ENCODE results near the gene C1QB. TPM values are rescaled to one million over a fixed set of nuclear protein-coding genes. Genes with fewer than 3 reads are reported as not detected.

Gene C1QB
- total and polyA plus RNA-seq, 4 experiments from 2014 or later = 2.1 to 2.9 TPM; not detected in 2

- H3K4me1 ChIP-seq (ENCODE audit: insufficient read depth, low read length) = no peaks in the 10 kb centered on the region
- peaks cover 23 to 25% of the 10 kb centered on the region in 2 donors for H3K27me3 Mint-ChIP-seq
- H3K36me3 ChIP-seq (ENCODE audit: insufficient read depth, low read length) = no peaks in the 10 kb centered on the region
- no peak overlapping the region for H3K27ac ChIP-seq (ENCODE audit: low read depth, low read length)
- H3K4me3 Mint-ChIP-seq = no peak overlapping the region
- H3K27ac Mint-ChIP-seq = no peak overlapping the region
- H3K36me3 Mint-ChIP-seq = no peaks in the 10 kb centered on the region
- no peaks in the 10 kb centered on the region for H3K9me3 ChIP-seq (ENCODE audit: control insufficient read depth in 1 of 2, low read length in 2 of 2)
- intact Hi-C loops (cut with micrococcal nuclease) = no loop called here
- no peaks in the 10 kb centered on the region for H3K4me1 Mint-ChIP-seq
- POLR2A ChIA-PET (ENCODE audit: partially characterized antibody) = no interaction called here
- H3K27me3 ChIP-seq (ENCODE audit: insufficient read depth, low read length) = no peaks in the 10 kb centered on the region
- no peak overlapping the region for H3K4me3 ChIP-seq (ENCODE audit: low read length in 2 of 2)
- peaks cover 0 to 2% (median 0%) of the 10 kb centered on the region in 8 donors for H3K9me3 Mint-ChIP-seq
- CTCF ChIA-PET (ENCODE audit: partially characterized antibody) = no interaction called here
- no peak for DNase-seq
Measured at GRCh38 chr1:22687191-22687590, 34.2 kb downstream of the C1QB start.

DNA sequence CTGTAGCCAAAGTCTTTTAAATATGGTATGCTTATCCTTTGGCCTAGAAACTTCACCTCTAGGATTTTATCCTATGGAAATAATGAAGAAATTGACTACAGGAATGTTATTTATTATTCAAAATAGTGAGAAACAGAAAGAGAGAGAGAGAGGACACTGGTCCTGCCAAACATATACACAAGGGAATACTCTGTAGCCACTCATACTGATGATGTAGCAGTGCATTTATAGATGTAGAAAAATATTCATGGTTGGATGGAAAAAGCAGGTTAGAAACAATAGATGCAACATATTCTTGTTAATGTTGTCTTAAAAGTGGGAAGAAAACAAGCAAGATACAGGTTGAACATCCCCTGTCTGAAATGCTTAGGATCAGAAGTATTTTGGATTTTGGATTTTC is 35.4 kb downstream of the C1QB start:
- DNase-seq = no peak
- H3K9me3 ChIP-seq (ENCODE audit: control insufficient read depth in 1 of 2, low read length in 2 of 2) = no peaks in the 10 kb centered on the region
- peaks cover 22 to 23% of the 10 kb centered on the region in 2 donors for H3K27me3 Mint-ChIP-seq
- H3K27me3 ChIP-seq (ENCODE audit: insufficient read depth, low read length) = no peaks in the 10 kb centered on the region
- H3K36me3 Mint-ChIP-seq = no peaks in the 10 kb centered on the region
- no peaks in the 10 kb centered on the region for H3K4me1 ChIP-seq (ENCODE audit: insufficient read depth, low read length)
- no peaks in the 10 kb centered on the region for H3K36me3 ChIP-seq (ENCODE audit: insufficient read depth, low read length)
- peaks cover 0 to 2% (median 0%) of the 10 kb centered on the region in 8 donors for H3K9me3 Mint-ChIP-seq
- ChIA-PET POLR2A (ENCODE audit: partially characterized antibody) (no interaction called here), CTCF (ENCODE audit: partially characterized antibody) (interaction anchor here (0.9 kb wide), 1 partner anchor 16 kb away, joined by 3 read pairs; no protein-coding TSS in a partner anchor)
- H3K27ac ChIP-seq (ENCODE audit: low read depth, low read length) = no peak overlapping the region
- no peak overlapping the region for H3K4me3 ChIP-seq (ENCODE audit: low read length in 2 of 2)
- intact Hi-C loops (cut with micrococcal nuclease) = no loop called here
- no peak overlapping the region for H3K4me3 Mint-ChIP-seq
- H3K27ac Mint-ChIP-seq = no peak overlapping the region
- H3K4me1 Mint-ChIP-seq = no peaks in the 10 kb centered on the region

DNA sequence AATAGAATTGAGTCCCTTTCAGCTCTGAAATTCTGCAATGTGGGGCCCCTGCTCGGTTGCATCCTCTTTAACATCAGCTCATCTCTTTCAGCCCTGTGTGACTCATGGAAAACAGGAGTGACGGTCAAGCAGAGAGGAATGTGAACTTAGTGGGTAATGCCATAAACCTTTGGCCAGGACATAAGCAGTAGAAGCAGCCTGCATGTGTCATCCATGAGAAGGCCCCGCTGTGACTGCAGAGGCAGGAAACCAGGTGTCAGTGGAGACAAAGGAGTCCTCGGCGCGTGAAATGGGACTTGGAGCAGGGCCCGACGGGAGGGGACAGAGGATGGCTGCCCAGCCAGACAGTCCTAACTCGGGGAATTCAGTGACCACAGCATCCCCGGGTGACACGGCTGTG is 36.5 kb downstream of the C1QB start:
- no peak for DNase-seq
- H3K27me3 Mint-ChIP-seq = peaks cover 13 to 16% of the 10 kb centered on the region in 2 donors
- peaks cover 0 to 1% (median 0%) of the 10 kb centered on the region in 8 donors for H3K9me3 Mint-ChIP-seq
- H3K27me3 ChIP-seq (ENCODE audit: insufficient read depth, low read length) = no peaks in the 10 kb centered on the region
- no peak overlapping the region for H3K27ac ChIP-seq (ENCODE audit: low read depth, low read length)
- ChIA-PET POLR2A (ENCODE audit: partially characterized antibody) (no interaction called here), CTCF (ENCODE audit: partially characterized antibody) (no interaction called here)
- H3K9me3 ChIP-seq (ENCODE audit: control insufficient read depth in 1 of 2, low read length in 2 of 2) = no peaks in the 10 kb centered on the region
- no peaks in the 10 kb centered on the region for H3K4me1 ChIP-seq (ENCODE audit: insufficient read depth, low read length)
- no peaks in the 10 kb centered on the region for H3K4me1 Mint-ChIP-seq
- intact Hi-C loops (cut with micrococcal nuclease) = no loop called here
- no peak overlapping the region for H3K4me3 Mint-ChIP-seq
- no peaks in the 10 kb centered on the region for H3K36me3 Mint-ChIP-seq
- H3K27ac Mint-ChIP-seq = no peak overlapping the region
- no peaks in the 10 kb centered on the region for H3K36me3 ChIP-seq (ENCODE audit: insufficient read depth, low read length)
- H3K4me3 ChIP-seq (ENCODE audit: low read length in 2 of 2) = no peak overlapping the region

DNA sequence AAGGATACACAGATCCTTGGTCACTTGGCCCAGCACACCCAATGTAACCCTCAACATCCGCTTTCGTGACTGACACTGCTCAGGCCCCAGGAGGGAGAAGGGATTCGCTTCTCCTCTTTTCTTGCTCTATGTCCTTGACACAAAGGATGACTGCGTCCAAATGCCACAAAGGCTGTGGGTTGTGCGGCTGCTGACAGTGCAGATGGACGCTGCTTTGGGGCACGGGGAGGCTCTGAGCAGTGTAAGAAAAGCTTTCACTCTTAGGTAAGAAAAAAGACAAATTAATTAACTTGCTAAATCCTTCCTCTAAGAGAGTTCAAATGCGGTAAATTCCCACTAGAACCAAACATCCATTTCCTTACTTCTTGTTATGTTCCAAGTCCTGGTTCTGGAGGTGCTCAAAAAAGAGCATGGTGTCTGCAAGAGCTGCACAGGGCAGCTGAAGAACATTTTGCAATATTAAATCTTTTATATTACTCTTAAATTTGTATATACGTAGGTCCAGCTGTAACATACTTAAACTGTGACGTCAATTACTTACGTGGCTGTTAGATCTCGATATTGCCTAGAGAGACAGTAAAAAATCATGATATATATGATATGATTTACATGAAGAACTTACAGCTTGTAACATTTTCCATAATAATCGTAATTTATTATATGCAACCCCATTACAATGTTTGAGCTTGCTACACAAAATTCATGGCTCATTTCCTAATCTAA is 38.2 kb downstream of the C1QB start:
- Mint-ChIP-seq H3K4me3 (no peak overlapping the region), H3K27ac (no peak overlapping the region), H3K9me3 (no peaks in the 10 kb centered on the region), H3K36me3 (no peaks in the 10 kb centered on the region), H3K4me1 (no peaks in the 10 kb centered on the region), H3K27me3 (peaks cover 12 to 13% of the 10 kb centered on the region in 2 donors)
- Histone ChIP-seq H3K4me1 (ENCODE audit: insufficient read depth, low read length) (no peaks in the 10 kb centered on the region), H3K27me3 (ENCODE audit: insufficient read depth, low read length) (no peaks in the 10 kb centered on the region), H3K36me3 (ENCODE audit: insufficient read depth, low read length) (no peaks in the 10 kb centered on the region), H3K4me3 (ENCODE audit: low read length in 2 of 2) (no peak overlapping the region), H3K27ac (ENCODE audit: low read depth, low read length) (no peak overlapping the region), H3K9me3 (ENCODE audit: control insufficient read depth in 1 of 2, low read length in 2 of 2) (no peaks in the 10 kb centered on the region)
- POLR2A ChIA-PET (ENCODE audit: partially characterized antibody) = no interaction called here
- no peak for DNase-seq
- intact Hi-C loops (cut with micrococcal nuclease) = no loop called here
- CTCF ChIA-PET (ENCODE audit: partially characterized antibody) = interaction anchor here (0.9 to 1.7 kb wide), 2 partner anchors 13 to 16 kb away, joined by 3 to 7 read pairs; no protein-coding TSS in a partner anchor

- no peaks in the 10 kb centered on the region for H3K9me3 Mint-ChIP-seq
- Histone ChIP-seq H3K27ac (ENCODE audit: low read depth, low read length) (no peak overlapping the region), H3K36me3 (ENCODE audit: insufficient read depth, low read length) (no peaks in the 10 kb centered on the region), H3K9me3 (ENCODE audit: control insufficient read depth in 1 of 2, low read length in 2 of 2) (no peaks in the 10 kb centered on the region), H3K4me1 (ENCODE audit: insufficient read depth, low read length) (no peaks in the 10 kb centered on the region), H3K4me3 (ENCODE audit: low read length in 2 of 2) (no peak overlapping the region), H3K27me3 (ENCODE audit: insufficient read depth, low read length) (no peaks in the 10 kb centered on the region)
- no peaks in the 10 kb centered on the region for H3K36me3 Mint-ChIP-seq
- DNase-seq = no peak
- H3K27me3 Mint-ChIP-seq = peaks cover 0 to 5% of the 10 kb centered on the region in 2 donors
- H3K27ac Mint-ChIP-seq = no peak overlapping the region
- no peak overlapping the region for H3K4me3 Mint-ChIP-seq
- CTCF ChIA-PET (ENCODE audit: partially characterized antibody) = interaction anchor here (2.4 kb wide), 1 partner anchor 9 kb away, joined by 6 read pairs; no protein-coding TSS in a partner anchor
- no peaks in the 10 kb centered on the region for H3K4me1 Mint-ChIP-seq
- intact Hi-C loops (cut with micrococcal nuclease) = no loop called here
- POLR2A ChIA-PET (ENCODE audit: partially characterized antibody) = no interaction called here
Measured at GRCh38 chr1:22694172-22694571, 41.1 kb downstream of the C1QB start.

DNA sequence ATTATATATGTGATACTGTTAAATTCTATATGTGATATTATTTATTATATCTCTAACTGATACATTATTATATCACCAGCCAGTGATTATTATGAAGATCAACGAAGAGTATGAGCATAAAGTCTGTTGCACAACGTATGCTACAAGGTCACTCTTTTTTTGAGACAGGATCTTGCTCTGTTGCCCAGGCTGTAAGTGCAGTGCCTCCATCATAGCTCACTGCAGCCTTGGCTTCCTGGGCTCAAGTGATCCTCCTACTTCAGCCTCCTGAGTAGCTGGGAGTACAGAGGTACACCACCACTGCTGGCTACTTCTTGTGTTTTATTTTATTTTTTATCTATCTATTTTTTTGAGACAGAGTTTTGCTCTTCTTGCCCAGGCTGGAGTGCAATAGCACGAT is 43.6 kb downstream of the C1QB start:
- no peak for DNase-seq
- H3K27me3 ChIP-seq (ENCODE audit: insufficient read depth, low read length) = no peaks in the 10 kb centered on the region
- no peak overlapping the region for H3K4me3 ChIP-seq (ENCODE audit: low read length in 2 of 2)
- Mint-ChIP-seq H3K9me3 (no peaks in the 10 kb centered on the region), H3K4me1 (no peaks in the 10 kb centered on the region), H3K27me3 (peaks cover 2% of the 10 kb centered on the region in 2 donors), H3K36me3 (no peaks in the 10 kb centered on the region), H3K4me3 (no peak overlapping the region), H3K27ac (no peak overlapping the region)
- H3K9me3 ChIP-seq (ENCODE audit: control insufficient read depth in 1 of 2, low read length in 2 of 2) = no peaks in the 10 kb centered on the region
- POLR2A ChIA-PET (ENCODE audit: partially characterized antibody) = no interaction called here
- CTCF ChIA-PET (ENCODE audit: partially characterized antibody) = no interaction called here
- no peak overlapping the region for H3K27ac ChIP-seq (ENCODE audit: low read depth, low read length)
- H3K4me1 ChIP-seq (ENCODE audit: insufficient read depth, low read length) = no peaks in the 10 kb centered on the region
- intact Hi-C loops (cut with micrococcal nuclease) = no loop called here
- no peaks in the 10 kb centered on the region for H3K36me3 ChIP-seq (ENCODE audit: insufficient read depth, low read length)

DNA sequence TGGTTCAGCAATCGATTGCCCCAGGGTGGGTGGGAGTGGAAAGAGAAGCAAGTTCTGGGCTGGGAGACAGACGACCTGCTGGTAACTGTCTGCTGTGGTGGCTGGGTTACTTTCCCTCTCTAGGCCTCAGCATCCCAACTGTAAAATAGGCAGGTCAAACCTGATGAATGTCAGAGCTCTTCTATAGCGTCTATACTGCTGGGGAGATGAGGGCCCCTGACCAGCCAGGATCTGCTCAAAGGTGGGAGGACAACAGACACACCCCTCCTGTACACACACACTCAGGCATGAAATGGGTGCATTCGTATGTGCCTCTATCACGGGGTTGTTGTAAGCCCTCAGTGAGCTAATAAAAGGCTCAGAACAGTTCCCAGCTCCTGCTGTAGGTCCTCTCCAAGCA is 44.9 kb downstream of the C1QB start:
- no peaks in the 10 kb centered on the region for H3K4me1 ChIP-seq (ENCODE audit: insufficient read depth, low read length)
- no peak overlapping the region for H3K27ac ChIP-seq (ENCODE audit: low read depth, low read length)
- ChIA-PET POLR2A (ENCODE audit: partially characterized antibody) (no interaction called here), CTCF (ENCODE audit: partially characterized antibody) (interaction anchor here (0.7 to 0.8 kb wide), 2 partner anchors 10 to 168 kb away, joined by 3 read pairs; no protein-coding TSS in a partner anchor)
- no peaks in the 10 kb centered on the region for H3K27me3 ChIP-seq (ENCODE audit: insufficient read depth, low read length)
- no peak overlapping the region for H3K4me3 ChIP-seq (ENCODE audit: low read length in 2 of 2)
- Mint-ChIP-seq H3K27me3 (peaks cover 2% of the 10 kb centered on the region in 2 donors), H3K9me3 (no peaks in the 10 kb centered on the region), H3K36me3 (no peaks in the 10 kb centered on the region), H3K4me1 (no peaks in the 10 kb centered on the region), H3K27ac (no peak overlapping the region), H3K4me3 (no peak overlapping the region)
- H3K36me3 ChIP-seq (ENCODE audit: insufficient read depth, low read length) = no peaks in the 10 kb centered on the region
- no peaks in the 10 kb centered on the region for H3K9me3 ChIP-seq (ENCODE audit: control insufficient read depth in 1 of 2, low read length in 2 of 2)
- intact Hi-C loops (cut with micrococcal nuclease) = no loop called here
- no peak for DNase-seq

Data from CD4-positive, alpha-beta memory T cell (primary cell).